T follicular helper cell (primary cell): ENCODE data around the gene RADX.
"Not testable (repeated sequence)": the region's sequence is repeated elsewhere in the genome, so short reads cannot be mapped to it uniquely, and the experiment has no call there.

Experiments used
- DNase-seq: peaks from one replicate; pipeline ENCODE4 v3.0.0-alpha.2; 2020; ENCODE audit warnings: low read depth
- total RNA-seq, 2 experiments: gene quantifications; one replicate each; lab custom pipeline; 2026; lab: John Stamatoyannopoulos, UW

Gene RADX, protein sequence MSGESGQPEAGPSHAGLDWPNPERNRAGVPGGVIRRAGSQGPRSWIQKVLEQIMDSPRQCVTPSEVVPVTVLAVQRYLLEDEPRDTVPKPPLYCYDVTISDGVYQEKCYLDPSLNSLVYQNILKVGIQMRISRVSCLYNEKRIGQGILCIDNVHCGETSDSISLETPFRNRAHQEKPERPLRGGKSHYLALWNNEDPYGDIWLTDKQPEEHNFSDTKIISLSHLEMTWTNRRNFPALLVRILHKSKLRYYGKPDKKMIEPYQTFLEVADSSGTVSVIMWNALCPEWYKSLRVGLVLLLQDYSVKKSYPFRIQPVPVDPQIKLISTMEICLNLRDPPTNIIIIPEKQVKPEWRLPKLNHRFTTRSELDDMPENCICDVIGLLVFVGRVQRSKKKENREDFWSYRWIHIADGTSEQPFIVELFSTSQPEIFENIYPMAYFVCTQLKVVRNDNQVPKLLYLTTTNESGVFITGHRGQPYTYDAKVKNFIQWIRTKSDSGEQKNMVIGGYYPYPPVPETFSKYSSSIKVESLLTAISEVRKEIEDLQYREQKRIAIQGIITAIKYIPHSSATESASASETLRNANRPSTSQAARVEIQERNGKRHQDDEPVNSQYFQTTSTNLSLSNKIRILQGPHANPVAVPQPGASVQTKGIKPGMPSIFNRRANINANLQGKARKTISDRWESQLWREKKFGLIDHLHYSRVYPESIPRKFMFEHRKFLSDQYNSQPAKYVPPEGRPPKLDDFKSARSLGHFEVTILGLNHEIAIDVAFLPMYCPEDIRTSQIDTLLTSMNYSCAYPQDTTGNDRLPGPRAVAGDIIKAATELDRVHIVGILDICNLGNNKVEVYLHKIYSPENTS
- 14.2 to 17.2 reads per million in 2 experiments for total RNA-seq

DNA sequence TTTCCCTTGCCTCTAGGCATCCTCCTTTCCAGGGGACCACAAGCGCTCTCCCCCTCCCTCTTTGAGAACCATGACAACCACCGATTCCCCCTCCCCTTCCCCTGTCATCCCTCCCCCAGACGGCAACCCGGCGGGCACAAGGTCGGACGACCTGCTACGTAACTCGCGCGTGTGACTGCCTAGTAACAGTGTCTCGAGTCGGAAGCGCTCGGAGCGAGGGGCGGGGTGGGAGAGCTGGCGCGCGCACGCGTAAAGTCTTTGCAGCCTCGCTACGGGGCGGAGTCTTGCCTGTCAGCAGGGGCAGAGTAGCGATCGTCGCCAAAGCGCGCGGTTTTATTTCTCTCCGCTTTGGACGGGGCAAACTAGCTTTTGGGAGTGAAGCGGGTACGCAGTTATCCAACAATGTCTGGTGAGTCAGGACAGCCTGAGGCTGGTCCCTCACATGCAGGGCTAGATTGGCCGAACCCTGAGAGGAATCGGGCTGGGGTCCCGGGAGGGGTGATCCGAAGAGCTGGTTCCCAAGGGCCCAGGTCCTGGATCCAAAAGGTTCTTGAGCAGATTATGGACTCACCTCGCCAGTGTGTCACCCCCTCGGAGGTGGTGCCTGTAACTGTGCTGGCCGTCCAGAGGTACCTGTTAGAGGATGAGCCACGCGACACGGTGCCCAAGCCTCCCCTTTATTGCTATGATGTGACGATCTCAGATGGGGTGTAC lies at the start of gene RADX:
RADX (plus strand) TSS at position 300 of the 714 bp plus-strand sequence; CDS start at position 403, 103 bp downstream.
- DNase-seq, result peak; percentile 85

DNA sequence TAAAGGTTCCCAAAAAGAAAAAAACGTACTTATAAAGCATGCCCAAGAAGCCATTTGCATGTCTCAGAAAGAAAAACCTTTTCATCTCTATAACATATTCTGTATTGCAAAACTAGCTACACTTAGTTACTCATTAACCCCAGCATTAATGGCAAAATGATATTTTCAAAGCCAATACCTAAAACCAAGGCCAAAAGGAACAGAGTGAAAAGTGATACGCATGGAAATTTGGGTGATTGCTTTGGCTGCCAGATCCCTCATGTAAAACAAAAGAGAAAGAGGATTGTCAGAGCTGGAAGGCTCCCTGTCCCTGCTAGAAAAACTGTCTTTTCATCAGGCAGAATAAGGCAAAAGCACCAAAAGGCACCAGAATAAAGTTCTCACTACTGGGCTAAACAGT lies 46.8 kb upstream of the RADX start:
- no peak for DNase-seq

DNA sequence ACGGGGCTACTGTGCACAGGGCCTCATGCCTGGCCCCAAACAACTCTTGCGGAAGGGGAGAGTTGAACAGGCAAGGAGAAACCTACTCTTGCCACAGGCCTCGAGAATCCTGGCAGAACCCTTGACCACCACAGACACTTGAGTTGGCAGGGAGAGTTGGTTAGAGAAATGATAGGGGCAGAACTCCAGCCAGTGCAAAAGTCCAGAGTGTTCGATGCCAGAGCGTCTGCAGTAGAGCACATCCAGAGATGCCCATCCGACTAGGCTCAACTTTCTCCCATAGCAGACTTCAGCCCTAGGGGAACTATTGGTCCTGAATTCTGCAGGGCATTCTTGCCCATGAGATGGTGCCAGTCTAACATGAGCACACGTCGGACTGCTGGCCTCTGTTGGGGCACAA lies 45.4 kb upstream of the RADX start:
- DNase-seq, result no peak

DNA sequence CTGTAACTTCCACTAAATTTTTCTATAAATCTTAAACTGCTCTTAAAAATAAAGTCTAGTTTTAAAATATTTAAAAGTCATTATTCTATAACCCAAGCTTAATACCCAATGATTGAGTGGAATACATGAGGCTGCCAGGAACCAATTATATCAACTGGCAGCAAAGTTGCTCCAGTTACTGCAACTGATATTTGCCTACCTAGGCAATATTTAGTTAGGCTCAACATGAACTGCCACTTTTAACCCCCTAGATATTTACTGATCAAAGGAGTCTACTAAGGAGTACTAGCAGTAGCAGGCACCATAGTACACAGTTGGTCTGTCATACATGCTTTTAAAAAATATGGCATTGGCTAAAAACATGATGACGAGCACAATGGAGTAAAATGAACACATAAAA lies 29.9 kb upstream of the RADX start:
- no peak for DNase-seq

DNA sequence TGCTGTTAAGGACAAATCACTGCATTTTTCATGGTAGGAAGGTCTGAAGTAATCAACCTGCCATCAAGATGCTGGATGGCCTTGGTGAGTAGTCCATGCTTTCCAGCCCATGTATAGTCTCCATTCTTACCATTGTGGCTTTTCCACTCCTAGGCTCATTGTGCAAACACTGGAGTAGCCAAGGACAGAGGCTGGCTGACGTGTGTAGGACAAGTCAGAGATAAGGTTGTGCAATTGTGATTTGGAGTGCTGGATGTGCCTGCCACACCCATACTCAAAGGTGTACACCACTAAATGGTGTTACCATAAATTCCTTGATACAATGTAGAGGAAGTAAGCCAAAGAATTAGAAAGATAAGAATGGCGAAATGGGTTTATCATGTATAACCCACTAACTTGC lies 26.3 kb upstream of the RADX start:
- no peak for DNase-seq

DNA sequence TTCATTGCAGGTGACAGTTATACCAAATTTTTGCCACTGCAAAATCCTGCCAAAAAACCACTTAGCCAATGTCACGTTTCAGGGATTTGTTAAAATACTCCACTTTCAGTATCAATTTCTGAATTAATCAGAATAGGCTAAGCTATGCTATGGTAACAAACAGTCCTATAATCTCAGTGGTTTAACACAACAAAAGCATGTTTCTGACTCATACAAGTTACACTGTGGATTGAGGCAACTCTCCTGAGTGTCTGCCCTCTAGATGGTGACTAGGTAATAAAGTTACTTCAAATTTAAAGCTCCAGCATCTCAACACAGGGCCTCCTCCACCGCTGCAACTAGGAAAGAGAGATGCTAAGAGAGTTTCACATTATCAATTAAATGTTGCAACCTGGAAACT lies 23.0 kb upstream of the RADX start:
- DNase-seq, result no peak

DNA sequence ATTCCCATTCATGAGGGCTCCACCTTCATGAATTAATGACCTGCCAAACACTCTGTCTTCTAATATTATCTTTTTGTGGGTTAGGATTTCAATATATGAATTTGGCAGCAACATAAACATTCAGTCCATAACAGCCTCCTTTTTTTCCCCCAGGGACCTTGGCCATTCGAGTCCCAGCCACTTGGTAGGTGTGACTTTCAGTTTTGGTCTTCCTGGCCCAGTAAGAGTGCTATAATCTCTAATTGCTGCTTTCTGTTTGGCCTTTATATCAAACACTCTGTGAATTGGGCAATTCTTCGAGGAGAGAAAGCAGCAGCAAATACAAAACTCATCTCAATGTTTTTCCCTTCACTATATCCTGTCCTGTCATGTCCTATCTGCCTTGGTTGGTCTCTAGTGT lies 12.4 kb upstream of the RADX start:
- DNase-seq, result no peak

DNA sequence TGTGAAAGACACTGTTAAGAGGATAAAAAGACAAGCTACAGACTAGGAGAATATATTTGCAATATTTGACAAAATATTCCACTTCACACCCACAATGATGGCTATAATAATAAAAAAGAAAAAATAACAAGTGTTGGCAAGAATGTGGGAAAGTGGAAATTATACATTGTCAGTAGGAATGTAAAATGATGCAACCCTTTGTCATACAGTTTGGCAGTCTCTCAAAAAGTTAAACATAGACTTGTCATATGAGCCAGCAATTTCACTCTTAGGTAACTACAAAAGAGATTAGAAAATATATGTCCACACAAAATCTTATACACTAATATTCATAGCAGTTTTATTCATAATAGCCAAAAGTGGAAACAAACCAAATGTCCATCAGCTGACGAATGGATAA lies 5.2 kb upstream of the RADX start:
- no peak for DNase-seq

DNA sequence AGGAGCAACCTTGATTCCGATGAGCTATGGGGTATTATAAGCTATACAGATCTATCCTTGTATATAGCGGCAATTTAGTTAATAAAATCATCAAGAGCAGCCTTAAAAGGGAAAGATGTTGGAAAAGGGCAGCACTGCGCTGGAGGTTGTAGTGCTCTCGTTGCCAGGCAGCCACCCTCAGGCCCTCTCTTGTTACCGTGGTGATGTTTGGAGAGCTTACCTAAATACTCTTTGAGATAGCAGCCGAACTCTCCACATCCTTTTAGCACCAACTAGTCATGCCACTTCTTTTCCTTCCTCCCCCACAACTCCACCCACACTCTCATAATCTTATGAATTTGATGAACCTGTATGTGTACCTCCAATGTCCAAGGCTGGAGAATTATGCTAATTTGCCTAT lies 3.8 kb upstream of the RADX start:
- DNase-seq, result peak; percentile 12

DNA sequence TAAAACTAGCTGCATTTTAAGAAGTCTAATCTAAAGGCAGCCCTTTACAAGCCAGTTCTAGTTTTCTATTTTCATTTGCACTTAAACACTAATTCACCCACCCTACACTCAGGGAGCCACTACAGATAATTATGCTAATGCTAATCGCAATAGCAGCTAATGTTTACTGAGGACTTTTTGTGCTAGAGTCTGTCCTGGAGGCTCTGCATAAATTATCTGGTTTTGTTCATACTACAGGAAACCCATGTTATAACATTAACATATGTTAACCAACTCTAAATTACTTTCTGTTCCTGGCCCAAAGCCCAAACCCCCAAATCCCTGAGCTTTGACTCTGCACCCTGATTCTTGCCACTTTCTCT lies 480 bp upstream of the RADX start:
- DNase-seq, result no peak

DNA sequence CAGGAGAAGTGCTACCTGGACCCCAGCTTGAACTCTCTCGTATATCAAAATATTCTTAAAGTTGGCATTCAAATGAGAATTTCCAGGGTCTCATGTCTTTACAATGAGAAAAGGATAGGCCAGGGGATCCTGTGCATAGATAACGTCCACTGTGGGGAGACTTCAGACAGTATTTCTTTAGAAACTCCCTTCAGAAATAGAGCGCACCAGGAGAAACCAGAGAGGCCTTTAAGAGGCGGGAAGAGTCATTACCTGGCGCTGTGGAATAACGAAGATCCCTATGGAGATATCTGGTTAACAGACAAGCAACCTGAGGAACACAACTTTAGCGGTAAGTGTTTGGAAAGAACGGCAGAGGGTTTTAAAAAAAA lies 600 bp downstream of the RADX start:
- DNase-seq, result no peak

DNA sequence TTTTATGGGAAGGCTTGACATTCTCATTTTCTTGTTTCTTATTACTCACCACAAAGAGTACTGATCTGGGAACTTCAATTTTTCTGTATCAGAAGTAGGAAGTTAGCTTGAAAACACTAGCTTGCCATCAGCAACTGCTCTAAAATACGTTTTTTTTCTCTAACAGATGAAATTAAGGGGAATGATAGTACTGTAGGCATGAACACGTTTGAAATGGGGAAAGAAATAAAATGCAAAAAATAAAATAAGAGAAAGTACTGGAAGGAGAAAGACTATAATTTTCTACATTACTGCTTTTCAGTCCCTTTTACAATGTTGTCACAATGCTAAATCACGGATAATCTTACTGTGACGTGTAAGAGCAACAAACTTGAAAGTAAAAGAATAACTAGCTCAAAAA lies 1.5 kb downstream of the RADX start:
- no peak for DNase-seq

DNA sequence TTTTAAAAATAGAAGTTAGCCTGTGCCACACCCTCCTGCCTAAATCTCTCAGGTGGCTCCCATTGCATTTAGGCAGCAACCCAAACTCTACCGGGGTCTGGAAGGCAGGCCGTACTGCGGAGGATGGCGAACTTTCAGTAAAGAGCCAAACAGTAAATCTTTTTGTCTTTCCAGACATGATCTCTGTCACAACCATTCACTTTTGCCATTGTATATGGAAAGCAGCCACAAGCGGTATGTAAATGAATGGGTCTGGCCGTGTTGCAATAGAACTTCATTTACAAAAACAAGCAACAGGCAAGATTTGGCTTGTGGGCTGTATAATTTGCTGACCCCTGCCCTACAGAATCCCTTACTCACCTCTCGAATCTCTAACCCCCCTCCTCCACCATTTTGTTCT lies 3.3 kb downstream of the RADX start:
- no peak for DNase-seq

DNA sequence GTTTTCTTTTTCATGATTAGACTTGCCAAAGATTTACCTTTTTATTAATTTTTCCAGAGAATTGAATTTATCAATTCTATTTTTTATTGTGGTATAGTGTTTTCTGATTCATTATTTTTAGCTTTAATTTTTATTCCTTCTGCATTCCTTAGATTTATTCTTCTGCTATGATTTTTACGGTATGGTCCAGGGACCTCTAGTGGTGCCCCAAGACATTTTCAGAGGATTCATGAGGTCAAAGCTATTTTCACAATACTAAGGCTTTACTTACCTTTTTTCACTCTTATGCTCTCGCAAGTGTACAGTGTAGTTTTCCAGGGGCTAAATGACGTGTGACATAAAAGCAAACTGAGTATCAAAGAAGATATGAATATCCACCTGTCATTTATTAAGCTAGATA lies 8.0 kb downstream of the RADX start:
- no peak for DNase-seq

DNA sequence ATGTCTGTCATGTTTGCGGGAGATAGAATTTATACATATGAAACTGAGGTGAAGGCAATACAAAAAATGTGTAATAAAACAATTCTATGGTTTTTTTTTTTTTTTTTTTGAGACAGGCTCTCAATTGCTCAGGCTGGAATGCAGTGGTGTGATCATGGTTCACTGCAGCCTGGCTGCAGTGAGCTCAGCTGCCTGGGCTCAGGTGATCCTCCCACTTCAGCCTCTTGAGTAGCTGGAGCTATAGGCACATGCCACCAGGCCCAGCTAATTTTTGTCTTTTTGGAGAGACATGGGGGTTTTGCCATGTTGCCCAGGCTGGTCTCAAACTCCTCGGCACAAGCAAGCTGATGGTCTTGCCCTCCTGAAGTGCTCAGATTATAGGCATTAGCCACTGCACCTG lies 10.1 kb downstream of the RADX start:
- no peak for DNase-seq

DNA sequence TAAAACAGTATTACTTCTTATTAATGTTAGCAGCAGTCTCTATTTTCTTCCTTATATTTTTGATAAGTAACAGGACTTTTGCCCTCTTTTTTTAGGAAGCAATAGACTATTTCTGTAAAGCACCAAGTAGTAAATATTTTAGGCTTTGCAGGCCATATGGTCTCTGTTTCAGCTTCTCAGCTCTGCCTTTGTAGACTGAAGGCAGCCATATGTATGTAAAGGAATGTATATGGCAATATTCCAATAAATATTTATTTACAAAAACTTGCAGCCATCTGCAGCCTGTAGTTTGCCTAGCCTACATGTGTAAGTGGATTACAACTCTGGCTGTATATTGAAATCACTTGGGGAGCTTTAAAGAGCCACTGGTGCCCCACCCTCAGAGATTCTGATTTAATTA lies 15.0 kb downstream of the RADX start:
- no peak for DNase-seq

DNA sequence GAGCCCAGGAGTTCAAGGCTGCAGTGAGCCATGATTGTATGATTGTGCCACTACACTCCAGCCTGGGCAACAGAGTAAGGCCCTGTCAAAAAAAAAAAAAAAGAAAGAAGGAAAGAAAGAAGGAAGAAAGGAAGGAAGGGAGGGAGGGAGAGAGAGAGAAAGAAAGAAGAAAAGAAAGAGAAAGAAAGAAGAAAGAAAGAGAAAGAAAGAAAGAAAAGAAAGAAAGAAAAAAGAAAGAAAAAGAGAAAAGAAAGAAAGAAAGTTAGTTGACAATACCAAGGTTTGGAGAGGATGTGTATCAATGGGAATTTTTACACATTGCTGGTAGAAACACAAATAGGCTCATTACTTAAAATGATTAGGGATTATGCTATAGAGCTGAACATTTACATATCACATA lies 19.8 kb downstream of the RADX start:
- no peak for DNase-seq

DNA sequence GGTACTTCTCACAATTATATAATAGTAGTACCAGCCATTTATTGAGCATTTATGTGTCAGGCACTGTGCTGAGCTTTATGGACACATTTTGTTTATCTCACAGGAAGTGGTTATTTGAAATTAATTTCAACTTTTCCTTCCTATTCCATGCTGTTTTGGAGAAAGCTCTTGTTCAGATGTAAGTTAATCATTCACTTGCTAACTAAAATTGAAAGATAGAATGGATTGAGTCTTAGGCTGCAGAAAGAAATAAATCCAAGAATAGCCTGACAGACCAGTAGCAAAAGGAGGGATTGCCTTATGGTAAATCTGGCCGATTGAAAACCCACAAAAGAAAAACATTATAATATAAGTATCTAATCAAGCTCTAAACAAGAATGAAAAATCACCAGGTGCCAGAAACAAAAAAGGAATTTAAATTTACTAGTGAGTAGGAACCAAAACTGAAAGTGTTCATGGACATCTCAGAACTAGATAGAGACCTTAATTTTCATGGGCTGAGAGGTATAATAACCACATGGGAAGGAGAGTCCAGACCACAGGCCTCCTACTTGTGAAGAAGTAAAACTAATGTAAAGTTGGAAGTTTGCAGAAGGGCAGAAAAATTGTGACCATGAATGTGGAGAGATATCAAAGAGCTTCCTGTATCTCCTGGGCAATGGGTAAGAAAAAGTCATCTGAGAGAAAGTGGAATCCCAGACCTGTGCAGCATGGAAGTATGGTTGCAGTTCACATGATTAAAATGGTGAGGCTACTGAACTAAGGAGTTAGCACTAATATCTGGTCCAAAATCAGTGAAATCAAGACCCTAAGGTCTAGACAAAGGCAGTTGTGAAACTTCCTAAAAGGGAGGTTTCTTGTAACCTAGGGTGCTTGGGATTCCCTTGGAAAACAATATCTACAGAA lies 38.0 kb downstream of the RADX start:
- DNase-seq, result no peak

DNA sequence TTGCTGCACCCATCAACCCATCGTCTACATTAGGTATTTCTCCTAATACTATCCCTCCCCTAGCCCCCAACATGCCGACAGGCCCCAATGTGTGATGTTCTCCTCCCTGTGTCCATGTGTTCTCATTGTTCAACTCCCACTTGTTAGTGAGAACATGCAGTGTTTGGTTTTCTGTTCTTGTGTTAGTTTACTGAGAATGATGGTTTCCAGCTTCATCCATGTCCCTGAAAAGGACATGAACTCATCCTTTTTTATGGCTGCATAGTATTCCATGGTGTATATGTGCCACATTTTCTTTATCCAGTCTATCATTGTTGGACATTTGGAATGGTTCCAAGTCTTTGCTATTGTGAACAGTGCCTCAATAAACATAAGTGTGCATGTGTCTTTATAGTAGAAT lies 41.8 kb downstream of the RADX start:
- DNase-seq, result not testable (repeated sequence)

DNA sequence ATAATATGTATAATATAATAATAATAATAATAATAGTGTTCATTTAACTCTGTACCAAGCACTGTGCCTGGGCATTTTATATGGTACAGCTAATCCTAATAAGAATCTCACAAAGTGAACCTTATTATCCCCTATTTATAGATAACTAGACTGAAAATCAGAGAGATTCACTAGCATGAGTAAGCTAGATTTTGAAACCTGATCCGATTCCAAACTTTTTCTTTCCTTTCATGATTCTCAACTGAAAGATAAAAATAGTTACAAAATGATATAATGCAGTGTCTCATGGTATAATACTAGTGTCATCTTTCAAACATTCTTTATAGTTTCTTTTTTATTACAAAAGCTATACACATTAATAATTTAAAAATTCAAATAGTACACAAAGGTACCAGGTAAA lies 58.9 kb downstream of the RADX start:
- DNase-seq, result no peak

DNA sequence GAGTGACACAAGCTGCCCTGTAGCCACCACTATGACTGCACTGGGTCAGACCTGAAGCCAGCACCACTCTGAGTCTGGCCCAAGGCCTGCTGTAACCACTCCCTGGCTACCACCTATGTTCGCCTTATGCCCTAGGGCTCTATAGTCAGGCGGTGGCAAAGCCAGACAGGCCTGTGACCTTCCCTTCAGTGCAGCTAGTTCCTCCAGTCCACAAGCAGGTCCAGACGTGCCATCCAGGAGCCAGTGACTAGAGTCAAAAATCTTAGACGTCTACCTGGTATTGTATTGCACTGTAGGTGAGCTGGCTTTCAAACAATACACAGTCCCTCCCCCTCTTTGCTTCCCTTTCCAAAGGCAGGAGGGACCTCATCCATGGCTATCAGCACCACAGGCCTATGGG lies 60.7 kb downstream of the RADX start:
- DNase-seq, result no peak

DNA sequence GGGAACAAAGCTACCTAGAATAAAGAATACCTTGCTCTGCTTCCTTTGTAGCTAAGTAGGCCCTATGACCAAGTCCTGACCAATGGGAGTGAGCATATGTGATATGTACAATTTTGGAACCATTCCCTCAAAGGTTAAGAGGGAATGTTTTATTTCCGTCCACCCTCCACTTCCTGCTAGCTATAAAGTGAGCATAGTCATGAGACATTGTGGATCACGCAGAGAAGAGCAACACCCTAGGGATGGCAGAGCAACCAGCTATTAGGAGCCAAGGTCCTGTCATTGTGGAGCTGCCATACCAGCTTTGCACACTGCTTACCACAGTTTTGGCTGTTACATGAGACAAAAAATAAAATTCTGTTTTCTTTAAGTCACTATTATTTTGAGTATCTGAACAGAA lies 68.9 kb downstream of the RADX start:
- no peak for DNase-seq
